IMR-90 (cell line): ENCODE results near the gene CAMTA2.

Experiments used
- BHLHE40 ChIP-seq: fragments of 150-350 bp; IDR thresholded peaks from 2 replicates; pipeline ENCODE4 v1.6.1; 2016; ENCODE audit warnings: mild to moderate bottlenecking, low read depth, low read length
- CEBPB ChIP-seq: IDR thresholded peaks from 2 replicates; pipeline ENCODE4 v1.6.1; 2012; ENCODE audit warnings: low read depth, low read length, improper control_type of control experiment
- CTCF ChIP-seq: conservative IDR thresholded peaks from 2 replicates; pipeline ENCODE4 v1.5.1; 2012; ENCODE audit warnings: mild to moderate bottlenecking, low read depth, low read length, improper control_type of control experiment
- ELK1 ChIP-seq: fragments of 150-350 bp; IDR thresholded peaks from 2 replicates; pipeline ENCODE4 v1.6.1; 2016; ENCODE audit warnings: low read depth, mild to moderate bottlenecking, low read length, moderate library complexity, borderline replicate concordance
- FOS ChIP-seq: fragments of 150-350 bp; IDR thresholded peaks from 2 replicates; pipeline ENCODE4 v1.6.1; 2016; ENCODE audit warnings: low read depth, low read length
- MAFK ChIP-seq: IDR thresholded peaks from 2 replicates; pipeline ENCODE4 v1.6.1; 2012; ENCODE audit warnings: low read depth, low read length, improper control_type of control experiment
- MAZ ChIP-seq: IDR thresholded peaks from 2 replicates; pipeline ENCODE4 v1.6.1; 2012; ENCODE audit warnings: low read depth, mild to moderate bottlenecking, low read length, improper control_type of control experiment, moderate library complexity, borderline replicate concordance
- MXI1 ChIP-seq: IDR thresholded peaks from 2 replicates; pipeline ENCODE4 v1.6.1; 2012; ENCODE audit warnings: low read depth, mild to moderate bottlenecking, low read length, moderate library complexity, borderline replicate concordance
- NFE2L2 ChIP-seq: fragments of 150-350 bp; IDR thresholded peaks from 2 replicates; pipeline ENCODE4 v1.6.1; 2016; ENCODE audit warnings: low read depth, mild to moderate bottlenecking, low read length
- POLR2A ChIP-seq: IDR thresholded peaks from 2 replicates; pipeline ENCODE4 v1.6.1; 2012; ENCODE audit warnings: mild to moderate bottlenecking, low read depth, low read length
- RAD21 ChIP-seq: IDR thresholded peaks from 2 replicates; pipeline ENCODE4 v1.6.1; 2012; ENCODE audit warnings: low read length, improper control_type of control experiment
- SMC3 ChIP-seq: fragments of 150-350 bp; IDR thresholded peaks from 2 replicates; pipeline ENCODE4 v1.6.1; 2016; ENCODE audit warnings: low read depth, mild to moderate bottlenecking, antibody characterized with exemption, low read length, moderate library complexity
- TF ChIP-seq, protein P1 (sequence below): fragments of 150-350 bp; IDR thresholded peaks from 2 replicates; pipeline ENCODE4 v1.6.1; 2017; ENCODE audit warnings: mild to moderate bottlenecking, antibody characterized with exemption, low read length, low read depth

- TF ChIP-seq CTCF (no peak), RAD21 (no peak), POLR2A (no peak), MAZ (no peak), NFE2L2 (no peak), FOS (no peak), MAFK (no peak), CEBPB (no peak), ELK1 (no peak), SMC3 (no peak), BHLHE40 (no peak), MXI1 (no peak)
- TF ChIP-seq, protein P1, sequence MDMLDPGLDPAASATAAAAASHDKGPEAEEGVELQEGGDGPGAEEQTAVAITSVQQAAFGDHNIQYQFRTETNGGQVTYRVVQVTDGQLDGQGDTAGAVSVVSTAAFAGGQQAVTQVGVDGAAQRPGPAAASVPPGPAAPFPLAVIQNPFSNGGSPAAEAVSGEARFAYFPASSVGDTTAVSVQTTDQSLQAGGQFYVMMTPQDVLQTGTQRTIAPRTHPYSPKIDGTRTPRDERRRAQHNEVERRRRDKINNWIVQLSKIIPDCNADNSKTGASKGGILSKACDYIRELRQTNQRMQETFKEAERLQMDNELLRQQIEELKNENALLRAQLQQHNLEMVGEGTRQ: no peak
These were observed 51.8 kb downstream of the CAMTA2 start for GRCh38 chr17:4935650-4936049.
